Inflammatory macrophage treated with lipopolysaccharide for 1 hour (primary cell): ENCODE measurements around the gene KLRC4.
"Not testable (repeated sequence)": the region's sequence is repeated elsewhere in the genome, so short reads cannot be mapped to it uniquely, and the experiment has no call there.

Experiments
- DNase-seq, 2 donors: peaks; one replicate each; pipeline ENCODE4 v3.0.0-alpha.2; 2020 to 2022

The KLRC4 gene

DNA sequence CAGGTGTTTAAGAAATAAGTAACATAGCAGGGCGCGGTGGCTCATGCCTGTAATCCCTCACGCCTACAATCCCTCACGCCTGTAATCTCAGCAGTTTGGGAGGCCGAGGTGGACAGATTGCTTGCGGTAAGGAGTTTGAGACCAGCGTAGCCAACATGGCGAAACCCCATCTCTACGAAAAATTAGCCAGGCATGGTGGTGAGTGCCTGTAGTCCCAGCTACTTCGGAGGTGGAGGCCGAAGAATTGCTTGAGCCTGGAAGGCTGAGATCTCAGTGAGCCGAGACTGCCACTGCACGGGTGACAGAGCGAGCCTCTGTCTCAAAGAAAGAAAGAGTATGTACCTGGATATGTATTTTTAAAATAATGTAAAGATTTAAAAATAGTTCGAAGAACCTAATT, 13.4 kb downstream of the KLRC4 start:
- DNase-seq, result not testable (repeated sequence)

DNA sequence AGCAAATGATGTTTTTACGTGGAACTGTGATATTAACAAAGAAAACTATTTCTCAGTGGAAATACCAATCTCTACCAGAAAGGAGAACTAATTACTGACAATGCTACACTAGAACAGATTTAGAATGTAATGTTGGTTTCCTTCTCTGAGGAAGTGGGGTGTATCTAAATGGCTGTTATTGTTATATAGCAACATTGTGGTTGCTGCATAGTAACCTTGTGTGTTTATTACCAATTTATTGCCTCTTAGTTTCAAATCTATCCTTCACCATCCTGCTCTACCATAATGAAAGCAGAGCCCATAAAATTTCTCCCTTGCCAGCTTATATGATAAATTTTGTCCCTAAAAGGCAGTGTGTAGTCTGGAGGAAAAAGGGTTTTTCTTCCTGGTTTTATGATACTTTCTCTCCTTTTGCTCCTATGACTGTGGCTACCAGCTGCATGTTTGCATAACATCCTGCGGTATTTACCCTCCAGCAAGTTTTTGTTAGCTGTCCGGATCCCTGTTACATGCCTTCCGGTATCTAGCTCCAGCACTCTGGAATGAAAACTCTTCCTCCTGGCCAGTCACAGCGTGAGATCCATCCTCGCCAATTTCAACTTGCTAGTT, 14.1 kb downstream of the KLRC4 start:
- DNase-seq, result peak; percentile 29 to 63

DNA sequence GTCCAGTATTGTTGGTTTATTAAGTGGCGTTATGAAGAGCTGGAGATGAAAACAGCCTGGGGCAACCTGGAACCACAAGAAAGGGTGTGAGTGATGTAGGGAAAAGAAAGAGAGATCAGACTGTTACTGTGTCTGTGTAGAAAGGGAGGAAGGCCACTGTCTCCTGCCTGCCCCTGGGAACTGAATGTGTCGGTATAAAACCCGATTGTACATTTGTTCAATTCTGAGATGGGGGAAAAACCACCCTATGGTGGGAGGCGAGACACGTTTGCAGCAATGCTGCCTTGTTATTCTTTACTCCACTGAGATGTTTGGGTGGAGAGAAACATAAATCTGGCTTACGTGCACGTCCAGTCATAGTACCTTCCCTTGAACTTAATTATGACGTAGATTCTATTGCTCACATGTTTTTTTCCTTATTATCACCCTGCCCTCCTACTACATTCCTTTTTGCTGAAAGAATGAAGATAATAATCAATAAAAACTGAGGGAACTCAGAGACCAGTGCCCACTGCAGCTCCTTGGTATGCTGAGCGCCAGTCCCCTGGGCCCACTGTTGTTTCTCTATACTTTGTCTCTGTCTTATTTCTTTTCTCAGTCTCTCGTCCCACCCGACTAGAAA, 14.9 kb downstream of the KLRC4 start:
- DNase-seq, result not testable (repeated sequence)

DNA sequence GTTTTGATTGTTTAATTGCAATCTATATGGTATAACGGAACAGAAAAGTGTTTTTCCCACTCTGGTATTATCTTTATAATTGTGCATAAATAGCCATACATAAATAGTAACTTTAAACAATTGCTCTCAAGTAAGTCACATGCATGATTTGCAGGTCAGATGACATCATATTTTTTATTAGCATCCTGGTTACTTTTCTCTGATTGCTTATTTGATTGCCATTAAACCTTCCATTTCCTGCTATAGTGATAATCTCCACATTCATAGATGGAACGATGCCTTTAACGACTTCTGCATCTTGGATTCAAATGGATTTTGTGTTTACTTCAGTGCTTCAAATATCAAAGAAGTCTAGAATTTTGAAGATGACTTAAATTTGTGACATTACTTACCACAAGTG, 16.3 kb downstream of the KLRC4 start:
- no peak for DNase-seq

DNA sequence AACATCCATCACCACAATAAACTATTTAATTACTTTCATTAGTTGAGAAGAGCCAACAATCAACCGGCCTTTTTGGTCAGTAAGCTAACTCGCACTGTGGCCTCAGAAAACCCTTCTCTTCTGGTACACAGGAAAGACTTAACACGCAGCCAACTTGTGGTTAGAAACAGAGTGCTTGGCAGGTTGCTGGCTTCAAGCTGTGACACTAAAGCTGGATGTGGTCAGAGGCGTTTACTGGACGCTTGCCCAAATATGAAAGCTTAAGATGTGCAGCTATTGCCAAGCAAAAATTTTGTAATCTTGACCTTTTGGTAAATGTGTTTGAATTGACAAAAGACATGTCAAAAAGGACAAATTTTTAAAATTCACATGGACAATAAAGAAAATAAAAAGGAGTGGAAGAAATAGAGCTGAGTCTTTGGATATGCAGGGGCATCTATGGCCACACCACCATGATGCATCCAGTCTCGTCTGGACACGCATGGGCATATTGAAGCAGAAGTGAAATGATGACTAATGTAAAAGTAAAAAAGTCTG, 17.1 kb downstream of the KLRC4 start:
- DNase-seq, result peak; percentile 12 to 32

DNA sequence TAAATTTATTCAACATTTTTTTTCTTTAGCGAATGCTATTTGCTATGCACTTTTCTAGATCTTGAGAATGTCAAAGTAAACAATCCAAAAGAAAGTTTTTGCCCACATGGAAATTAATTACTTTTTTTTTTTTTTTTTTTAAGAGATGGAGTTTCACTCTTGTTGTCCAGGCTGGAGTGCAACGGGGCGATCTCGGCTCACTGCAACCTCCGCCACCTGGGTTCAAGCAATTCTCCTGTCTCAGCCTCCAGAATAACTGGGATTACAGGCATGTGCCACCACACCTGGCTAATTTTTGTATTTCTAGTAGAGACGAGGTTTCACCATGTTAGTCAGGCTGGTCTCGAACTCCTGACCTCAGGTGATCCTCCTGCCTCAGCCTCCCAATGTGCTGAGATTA, 18.6 kb downstream of the KLRC4 start:
- DNase-seq, result not testable (repeated sequence)

DNA sequence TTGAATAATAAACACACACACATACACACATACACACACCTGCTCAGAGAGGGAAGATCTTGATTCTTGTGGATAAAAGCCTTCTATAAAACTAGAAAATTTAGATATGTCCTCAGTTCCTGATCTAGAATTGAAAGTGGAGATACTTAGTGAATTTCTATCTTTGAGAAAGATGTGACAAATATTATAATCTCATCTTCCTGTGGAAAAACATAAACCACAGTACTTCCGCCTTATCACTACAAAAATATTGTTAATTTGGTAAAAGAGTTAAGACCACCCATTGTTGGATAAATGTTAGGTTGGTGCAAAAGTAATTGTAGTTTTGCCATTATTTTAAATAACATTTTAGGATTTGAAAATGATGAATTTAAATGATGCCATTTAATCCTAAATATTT, 19.7 kb downstream of the KLRC4 start, which contains the start of gene KLRK1:
Gene KLRK1, minus strand, starts transcription at position 138 of the 400 bp plus-strand sequence. CDS start 1,231 bp downstream, outside the sequence.
- no peak for DNase-seq

DNA sequence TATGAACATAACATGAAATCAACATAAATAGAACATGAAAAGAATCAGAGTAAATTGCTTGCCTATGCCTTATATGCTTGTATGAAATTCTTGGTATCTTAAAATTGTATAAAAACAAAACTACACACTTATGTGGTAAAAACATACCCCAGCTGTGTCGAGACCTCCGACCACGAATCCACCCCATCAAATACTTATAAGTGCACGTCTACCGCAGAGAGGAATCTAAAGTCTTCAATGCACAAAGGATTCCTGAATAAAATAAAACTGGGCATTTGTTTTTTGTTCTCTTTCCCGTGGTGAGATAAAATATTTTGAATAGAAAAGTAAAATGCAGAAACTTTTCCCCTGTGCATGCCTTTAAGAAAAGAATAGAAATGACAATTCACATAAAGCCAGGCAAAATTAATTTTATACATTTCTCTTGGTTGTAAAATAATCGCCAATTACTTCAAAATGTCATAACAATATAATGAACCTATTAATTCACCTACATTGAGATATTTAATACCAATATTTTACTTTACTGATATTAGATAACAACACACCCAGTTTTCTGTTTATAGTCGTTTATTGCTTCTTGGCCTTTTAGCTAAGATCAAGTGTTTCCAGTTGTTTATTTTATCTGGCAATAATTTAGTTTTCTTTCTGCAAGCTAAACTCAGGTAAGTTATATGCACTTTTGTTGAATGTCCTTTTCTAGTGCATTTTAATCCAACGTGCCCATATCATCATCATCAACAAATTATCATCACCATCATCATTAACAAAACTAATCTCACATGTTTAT, 20.7 kb downstream of the KLRC4 start:
- no peak for DNase-seq

DNA sequence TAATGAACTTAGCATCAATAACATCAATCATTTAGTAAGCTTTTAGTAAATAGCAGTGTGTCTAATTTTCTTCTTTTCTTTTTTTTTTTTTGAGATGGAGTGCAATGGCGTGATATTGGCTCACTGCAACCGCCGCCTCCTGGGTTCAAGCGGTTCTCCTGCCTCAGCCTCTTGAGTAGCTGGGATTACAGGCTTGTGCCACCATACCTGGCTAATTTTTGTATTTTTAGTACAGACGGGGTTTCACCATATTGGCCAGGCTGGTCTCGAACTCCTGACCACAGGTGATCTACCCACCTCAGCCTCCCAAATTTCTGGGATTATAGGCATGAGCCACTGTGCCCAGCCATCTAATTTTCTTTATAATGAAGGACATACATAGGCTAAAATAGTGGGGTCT, 22.1 kb downstream of the KLRC4 start:
- not testable (repeated sequence) for DNase-seq

DNA sequence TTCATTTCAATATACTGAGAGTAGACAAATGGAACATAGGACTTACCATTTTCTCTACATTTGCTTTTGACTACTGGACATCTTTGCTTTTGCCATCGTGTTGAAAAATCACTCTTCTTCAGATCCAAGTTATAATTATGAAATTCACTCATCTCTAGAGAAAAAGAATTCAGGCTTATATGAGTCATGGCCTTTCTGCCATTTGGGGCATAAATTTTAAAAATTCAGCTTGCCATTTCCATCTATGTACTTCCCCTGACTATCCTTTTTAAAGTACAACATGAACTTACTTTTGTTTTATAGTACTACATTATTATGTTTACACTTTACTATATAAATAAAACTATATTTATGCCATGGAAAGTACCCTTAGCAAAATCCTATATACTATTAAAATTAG, 22.7 kb downstream of the KLRC4 start:
- no peak for DNase-seq

DNA sequence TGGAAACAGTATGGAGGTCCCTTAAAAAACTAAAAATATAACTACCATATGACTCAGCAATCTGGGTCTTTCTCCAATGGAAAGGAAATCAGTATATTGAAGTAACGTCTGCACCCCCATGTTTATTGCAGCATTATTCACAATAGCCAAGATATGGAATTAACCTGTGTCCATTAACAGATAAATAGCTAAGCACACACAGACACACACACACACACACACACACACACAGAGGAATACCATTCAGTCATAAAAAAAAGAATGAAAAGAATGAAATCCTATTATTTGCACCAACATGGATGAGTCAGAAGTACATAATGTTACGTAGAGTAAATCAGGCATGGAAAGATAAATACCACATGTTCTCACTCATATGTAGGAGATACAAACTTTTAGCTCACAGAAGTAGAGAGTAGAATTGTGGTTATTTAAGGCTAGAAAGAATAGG, 24.4 kb downstream of the KLRC4 start:
- DNase-seq, result no peak

DNA sequence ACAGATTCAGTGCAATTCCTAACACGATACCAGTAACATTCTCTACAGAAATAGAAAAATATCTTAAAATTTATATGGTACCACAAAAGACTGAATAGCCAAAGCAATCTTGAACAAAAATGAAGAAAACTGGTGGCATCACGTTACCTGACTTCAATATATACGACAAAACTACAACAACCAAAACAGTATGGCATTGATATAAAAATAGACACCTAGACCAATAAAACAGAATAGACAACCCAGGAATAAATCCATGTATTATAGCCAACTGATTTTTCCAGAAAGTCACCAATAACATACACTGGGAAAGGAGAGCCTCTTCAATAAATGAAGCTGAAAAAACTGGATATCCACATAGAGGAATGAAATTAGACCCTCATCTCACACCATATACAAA, 25.4 kb downstream of the KLRC4 start:
- DNase-seq, result no peak

DNA sequence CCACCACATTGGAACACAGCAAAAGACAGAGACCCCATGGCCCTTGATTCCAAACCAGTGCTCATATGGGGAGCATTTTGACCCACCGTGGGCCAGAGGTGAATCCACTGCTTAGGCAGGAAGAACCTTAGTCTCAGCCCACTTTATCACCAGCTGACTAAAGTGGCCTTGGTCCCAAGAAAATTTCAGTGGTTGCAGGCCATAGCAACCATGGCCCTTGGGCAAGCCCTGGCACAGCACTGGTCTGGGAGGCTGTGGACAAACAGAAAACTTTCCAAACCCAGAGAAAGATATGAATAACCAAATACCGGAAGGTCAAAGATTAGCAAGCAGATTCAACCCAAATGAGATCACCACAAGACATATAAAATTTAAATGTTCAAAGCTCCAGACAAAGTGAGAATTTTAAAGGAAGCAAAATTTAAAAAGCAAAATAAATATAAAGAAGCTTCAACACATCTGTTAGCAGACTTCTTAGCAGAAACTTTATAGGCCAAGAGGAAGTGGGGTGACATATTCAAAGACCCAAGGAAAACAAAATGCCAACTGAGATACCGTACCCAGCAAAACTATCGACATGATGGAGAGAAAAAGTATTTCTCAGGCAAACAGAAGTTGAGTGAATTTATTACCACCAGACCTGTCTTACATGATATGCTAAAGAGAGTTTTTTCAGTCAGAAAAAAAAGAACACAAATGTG, 27.5 kb downstream of the KLRC4 start:
- no peak for DNase-seq

DNA sequence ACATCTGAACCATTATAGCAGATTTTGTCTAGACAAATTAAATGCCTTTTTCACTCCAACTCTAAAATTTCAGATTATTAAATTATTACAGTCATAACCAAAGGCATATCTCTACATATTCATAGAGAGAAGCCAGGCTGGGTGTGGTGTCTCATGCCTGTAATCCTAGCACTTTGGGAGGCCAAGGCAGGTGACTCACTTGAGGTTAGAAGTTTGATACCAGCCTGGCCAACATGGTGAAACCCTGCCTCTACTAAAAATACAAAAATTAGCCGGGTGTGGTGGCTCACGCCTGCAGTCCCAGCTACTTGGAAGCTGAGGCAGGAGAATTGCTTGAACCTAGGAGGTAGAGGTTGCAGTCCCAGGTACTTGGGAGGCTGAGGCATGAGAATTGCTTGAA, 30.8 kb downstream of the KLRC4 start:
- not testable (repeated sequence) for DNase-seq

DNA sequence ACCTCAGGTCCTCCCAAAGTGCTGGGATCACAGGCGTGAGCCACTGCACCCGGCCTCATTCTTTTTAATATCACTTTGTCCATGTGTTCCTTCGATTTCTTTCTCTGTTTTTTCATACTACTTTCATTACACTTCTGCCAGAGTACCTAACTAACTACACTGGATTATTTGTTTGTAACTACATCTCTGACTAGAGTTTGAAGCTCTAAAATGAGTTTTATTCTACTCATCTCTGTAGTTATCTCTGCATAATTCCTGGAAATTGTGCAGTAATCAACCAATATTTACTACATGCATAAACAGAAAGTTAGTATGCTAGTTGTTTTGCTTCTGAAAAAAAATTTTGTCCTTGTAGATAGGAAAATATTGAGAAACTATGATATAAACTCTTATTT, 34.9 kb downstream of the KLRC4 start:
- DNase-seq, result no peak

DNA sequence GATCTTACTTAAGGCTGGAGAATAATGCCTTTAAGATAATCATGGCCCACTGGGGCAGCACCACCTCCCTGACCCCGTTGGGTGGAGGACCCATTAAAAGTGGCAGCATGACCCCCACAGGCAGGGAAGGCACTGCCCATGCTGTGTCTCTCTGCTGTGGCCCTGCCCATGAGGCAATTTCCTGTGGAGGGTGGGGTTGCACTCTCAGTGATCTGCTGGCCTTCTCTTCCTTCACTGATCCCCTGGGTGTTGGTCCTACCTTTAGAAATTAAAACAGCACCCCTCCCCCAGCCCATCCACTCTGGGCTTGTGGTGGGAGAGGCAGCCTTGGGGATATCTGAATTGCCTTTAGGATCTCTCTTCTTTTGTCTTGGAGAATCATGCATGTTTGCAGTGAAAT, 37.0 kb downstream of the KLRC4 start:
- no peak for DNase-seq

DNA sequence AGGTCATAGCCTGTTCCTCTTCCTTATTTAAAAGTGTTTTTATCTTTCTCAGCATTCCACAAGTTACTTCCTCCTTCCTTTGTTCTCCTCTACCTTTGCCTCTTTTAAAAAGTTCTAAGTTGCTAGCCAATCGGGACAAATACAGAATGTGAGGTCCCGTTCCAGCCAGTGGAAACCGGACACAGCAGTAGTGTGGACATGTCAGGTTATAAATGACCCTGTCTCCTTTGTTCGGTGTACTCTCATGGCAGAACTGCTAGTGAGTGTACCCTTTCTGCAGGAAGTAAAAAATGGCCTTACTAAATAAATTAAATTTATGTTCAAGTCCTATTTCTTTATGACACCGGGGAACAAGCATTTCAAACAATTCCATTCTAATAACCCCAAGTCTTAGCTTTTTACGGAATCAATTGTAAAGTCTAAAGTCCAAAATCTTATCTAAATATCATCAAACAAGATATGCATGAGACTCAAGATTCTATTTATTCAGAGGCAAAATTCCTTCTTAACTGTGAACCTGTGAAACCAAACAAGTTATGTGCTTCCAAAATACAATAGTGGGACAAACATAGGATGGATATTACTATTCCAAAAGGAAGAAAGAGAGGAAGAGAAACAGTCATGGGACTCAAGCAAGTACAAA, 37.5 kb downstream of the KLRC4 start:
- DNase-seq, result not testable (repeated sequence)

DNA sequence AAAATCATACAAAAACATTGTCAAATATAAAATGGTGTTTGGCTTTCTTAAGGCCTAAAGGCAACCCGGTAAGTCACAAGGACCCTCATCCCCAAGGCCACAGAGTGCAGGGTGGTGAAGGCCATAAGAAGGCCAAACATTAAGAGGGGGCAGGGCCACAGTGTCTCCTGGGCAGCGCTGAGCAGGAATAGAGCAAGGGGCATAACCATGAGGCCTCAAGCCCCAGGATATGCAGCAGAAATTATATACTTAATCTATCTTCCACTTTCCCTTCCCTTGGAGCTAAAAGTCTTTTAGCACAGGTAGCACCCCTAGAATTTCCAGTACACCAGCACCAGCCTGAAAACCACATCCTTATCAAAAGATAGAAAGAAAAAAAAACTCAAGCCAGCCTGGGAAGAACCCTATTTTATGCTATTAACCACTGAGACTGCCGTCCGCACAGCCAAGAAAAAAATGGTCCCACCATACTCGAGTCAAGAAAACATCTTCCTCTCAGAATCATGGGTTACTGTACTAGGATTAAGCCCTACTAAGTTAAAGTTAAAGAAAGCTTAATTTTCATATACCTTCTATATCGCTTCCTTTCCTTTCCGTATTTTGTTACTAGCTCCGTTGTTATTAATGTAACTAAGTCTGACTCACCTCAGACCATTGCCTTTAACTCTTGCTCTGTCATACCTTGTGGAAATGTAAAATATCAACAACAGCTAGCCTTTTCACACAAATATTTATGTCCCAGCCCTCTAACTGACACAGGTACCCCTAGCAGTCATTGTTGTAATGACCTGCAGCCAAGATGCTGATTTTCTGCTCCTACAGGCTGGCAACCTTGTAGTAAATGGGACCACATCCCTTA, 39.8 kb downstream of the KLRC4 start:
- no peak for DNase-seq

DNA sequence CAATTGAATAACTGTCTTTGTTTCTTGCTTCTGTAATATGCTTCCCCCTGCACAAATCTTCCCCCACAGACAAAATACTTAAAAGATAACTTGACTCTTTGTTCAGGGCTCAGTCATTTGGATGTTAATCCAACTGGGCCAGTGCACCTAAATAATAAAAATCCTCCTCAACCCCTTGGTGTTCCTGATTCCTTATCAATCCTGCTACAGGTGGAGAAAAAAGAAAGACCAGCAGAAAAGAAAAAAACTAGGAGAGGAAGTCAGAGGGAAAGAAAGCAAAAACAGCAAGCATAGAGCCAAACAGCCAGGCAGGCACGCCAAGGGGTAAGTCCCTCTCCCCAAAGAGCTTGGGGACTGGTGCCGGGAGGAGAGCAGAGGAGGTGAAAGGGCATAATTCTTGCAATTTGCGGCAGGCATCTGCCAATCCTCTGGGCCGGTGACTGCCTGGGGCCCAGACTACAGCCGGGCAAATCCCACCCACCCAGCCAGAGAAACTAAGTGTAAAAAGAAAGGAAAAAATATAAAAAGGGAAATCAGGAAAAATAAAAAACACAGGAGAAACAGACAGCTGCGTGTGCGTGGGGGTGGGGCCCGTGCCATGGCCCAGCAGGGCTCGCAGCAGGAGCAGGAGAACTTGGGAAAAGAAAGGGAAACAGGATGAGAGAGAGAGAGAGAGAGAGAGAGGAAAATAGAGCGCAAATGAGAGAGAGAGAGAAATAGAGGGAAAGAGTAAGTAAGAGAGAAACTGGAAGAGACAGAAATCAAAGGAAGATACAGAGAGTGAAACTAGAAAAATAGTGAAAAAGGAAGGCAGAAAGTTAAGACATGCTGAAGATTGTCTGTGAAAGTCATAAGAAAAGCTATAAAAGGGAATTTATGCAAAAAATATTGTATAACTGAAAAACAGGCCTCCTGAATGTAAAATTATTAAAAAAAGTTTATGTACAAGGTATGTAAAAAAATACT, 41.1 kb downstream of the KLRC4 start:
- DNase-seq, result no peak

DNA sequence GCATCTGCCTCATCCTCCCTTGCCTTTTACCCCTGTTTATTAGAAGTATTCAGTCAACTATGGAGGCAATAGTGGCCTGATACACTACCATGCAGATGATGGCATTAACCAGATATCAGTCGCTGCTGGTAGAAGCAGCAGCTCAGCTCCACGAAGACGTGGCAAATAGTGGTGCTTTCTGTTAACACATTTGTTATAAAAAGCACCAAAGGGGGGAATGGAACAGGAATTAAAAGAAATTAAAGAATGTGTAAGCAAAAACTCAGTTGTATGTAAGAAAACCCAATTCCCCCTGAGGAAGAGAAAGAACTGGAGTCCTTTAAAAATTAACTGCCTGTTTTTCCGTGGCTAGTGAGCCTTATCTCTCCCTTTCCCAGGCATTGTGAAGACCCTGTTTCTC, 41.8 kb downstream of the KLRC4 start:
- DNase-seq, result not testable (repeated sequence)
